NOMO-1 (cell line): ENCODE measurements around the gene CREB3L2.
"Not testable (repeated sequence)": the region's sequence is repeated elsewhere in the genome, so short reads cannot be mapped to it uniquely, and the experiment has no call there.

Source experiments
- DNase-seq, 2 experiments: peaks; one replicate each; lab custom pipeline; 2025; ENCODE audit not compliant: unreplicated experiment in 2 of 2; lab: John Stamatoyannopoulos, UW

CREB3L2 gene

GRCh38 chr7:137848095-137848494 is 153.8 kb downstream of the CREB3L2 start:
- no peak for DNase-seq

GRCh38 chr7:137847568-137848050 is 154.3 kb downstream of the CREB3L2 start:
- DNase-seq = no peak

GRCh38 chr7:137846827-137847567 is 154.9 kb downstream of the CREB3L2 start, which contains the start of gene DGKI:
Gene DGKI (minus strand): TSS chr7:137846974.
- no peak for DNase-seq

GRCh38 chr7:137846549-137846826 is 155.4 kb downstream of the CREB3L2 start:
- no peak for DNase-seq

- DNase-seq = no peak
Observed at GRCh38 chr7:137844677-137845425, 157.0 kb downstream of the CREB3L2 start.

GRCh38 chr7:137839903-137840779 is 161.7 kb downstream of the CREB3L2 start:
- DNase-seq = no peak

- DNase-seq = no peak
Observed at GRCh38 chr7:137838706-137839315, 163.1 kb downstream of the CREB3L2 start.

GRCh38 chr7:137836541-137836940 is 165.3 kb downstream of the CREB3L2 start:
- DNase-seq = no peak

- no peak for DNase-seq
Observed at GRCh38 chr7:137836113-137836509, 165.8 kb downstream of the CREB3L2 start.

- DNase-seq = no peak
Observed at GRCh38 chr7:137835486-137836112, 166.3 kb downstream of the CREB3L2 start.

- DNase-seq = no peak
Observed at GRCh38 chr7:137834552-137834951, 167.3 kb downstream of the CREB3L2 start.

- DNase-seq = not testable (repeated sequence)
Observed at GRCh38 chr7:137832990-137833389, 168.9 kb downstream of the CREB3L2 start.

GRCh38 chr7:137832382-137832781 is 169.5 kb downstream of the CREB3L2 start:
- no peak for DNase-seq

- DNase-seq = not testable (repeated sequence)
Observed at GRCh38 chr7:137831555-137831954, 170.3 kb downstream of the CREB3L2 start.

GRCh38 chr7:137829337-137829992 is 172.4 kb downstream of the CREB3L2 start:
- DNase-seq = no peak

- no peak for DNase-seq
Observed at GRCh38 chr7:137828456-137828855, 173.4 kb downstream of the CREB3L2 start.

- no peak for DNase-seq
Observed at GRCh38 chr7:137825489-137825888, 176.4 kb downstream of the CREB3L2 start.
